ENCODE data around the gene CXCR5. TPM values are rescaled to one million over a fixed set of nuclear protein-coding genes. Genes with fewer than 3 reads are reported as not detected.
A peak's percentile ranks its signal among the peaks of the same experiment; 100 is the strongest.

CXCR5 gene
- total and polyA plus RNA-seq, 4 donors, result 0.06 to 0.92 TPM; not detected in 2

DNA sequence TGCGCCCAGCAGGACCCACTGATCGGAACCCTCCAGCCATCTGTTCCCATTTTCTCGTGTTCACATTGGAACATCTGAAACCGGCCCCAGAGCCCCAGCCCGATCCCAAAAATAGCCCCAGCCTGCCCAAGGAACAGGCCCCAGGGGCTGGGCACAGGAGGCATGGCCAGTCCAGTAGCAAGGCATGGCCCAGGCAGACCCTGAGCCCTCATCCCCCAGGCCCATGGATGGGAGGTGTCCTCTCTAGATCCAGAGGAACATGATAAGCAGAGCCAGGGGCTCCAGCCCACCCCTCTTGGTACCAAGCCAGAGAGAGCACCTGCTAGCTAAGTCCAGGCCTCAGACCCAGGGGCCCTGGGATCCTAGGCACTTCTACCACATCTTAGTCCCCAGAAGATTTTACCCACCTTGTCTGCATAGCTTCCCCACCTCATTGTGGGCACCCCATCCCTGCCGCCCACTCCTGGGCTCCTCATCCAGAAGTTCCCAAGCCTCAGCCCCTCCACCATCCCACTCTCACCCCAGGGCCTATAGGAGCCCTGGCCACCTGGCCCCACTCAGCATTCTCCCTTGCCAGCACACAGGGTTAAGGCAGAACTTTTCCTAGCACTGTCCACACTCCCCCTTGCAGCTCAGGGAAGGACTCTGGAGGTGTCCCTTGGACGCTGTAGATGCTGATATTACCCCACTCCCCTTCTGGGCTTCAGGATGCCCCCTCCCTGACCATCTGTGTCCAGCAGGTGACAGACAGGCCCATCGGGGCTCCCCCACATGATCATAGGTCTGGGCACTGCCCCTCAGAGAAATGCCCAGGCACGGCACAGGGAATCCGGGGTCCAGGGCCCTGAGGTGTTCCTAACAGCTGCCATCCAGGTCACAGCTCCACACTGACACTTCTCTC is 32.5 kb downstream of the CXCR5 start:
- H3K9me3 ChIP-seq (ENCODE audit: control insufficient read depth in 4 of 4, low read length in 3 of 4), result no peaks in the 10 kb centered on the region
- peak overlapping the region in 1 of 2 donors; percentile 23 for H3K9ac ChIP-seq (ENCODE audit: low read depth in 1 of 2, low read length in 2 of 2)
- no peak for DNase-seq (ENCODE audit: low spot score)
- 74% methylated on average over 10 of the region's 10 CpGs for WGBS
- no peak overlapping the region for H3K4me3 ChIP-seq (ENCODE audit: low read depth in 1 of 3, low read length in 3 of 3)
- no peaks in the 10 kb centered on the region for H3K27me3 ChIP-seq (ENCODE audit: control insufficient read depth in 4 of 4, insufficient read depth in 4 of 4, low read length in 3 of 4)
- peaks cover 39 to 96% (median 78%) of the 10 kb centered on the region in 4 donors for H3K4me1 ChIP-seq (ENCODE audit: control insufficient read depth in 4 of 4, insufficient read depth in 4 of 4, low read length in 3 of 4)
- H3K36me3 ChIP-seq (ENCODE audit: control insufficient read depth in 4 of 4, insufficient read depth in 3 of 4, low read depth in 1 of 4, low read length in 3 of 4), result no peaks in the 10 kb centered on the region
- no peak for TF ChIP-seq FOXA1 (IDR thresholded peaks at IDR 0.05)
- TF ChIP-seq, protein P1, sequence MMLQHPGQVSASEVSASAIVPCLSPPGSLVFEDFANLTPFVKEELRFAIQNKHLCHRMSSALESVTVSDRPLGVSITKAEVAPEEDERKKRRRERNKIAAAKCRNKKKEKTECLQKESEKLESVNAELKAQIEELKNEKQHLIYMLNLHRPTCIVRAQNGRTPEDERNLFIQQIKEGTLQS (IDR thresholded peaks at IDR 0.05), result no peak
- no peak for TF ChIP-seq JUND (IDR thresholded peaks at IDR 0.05)
- TF ChIP-seq, protein P2, sequence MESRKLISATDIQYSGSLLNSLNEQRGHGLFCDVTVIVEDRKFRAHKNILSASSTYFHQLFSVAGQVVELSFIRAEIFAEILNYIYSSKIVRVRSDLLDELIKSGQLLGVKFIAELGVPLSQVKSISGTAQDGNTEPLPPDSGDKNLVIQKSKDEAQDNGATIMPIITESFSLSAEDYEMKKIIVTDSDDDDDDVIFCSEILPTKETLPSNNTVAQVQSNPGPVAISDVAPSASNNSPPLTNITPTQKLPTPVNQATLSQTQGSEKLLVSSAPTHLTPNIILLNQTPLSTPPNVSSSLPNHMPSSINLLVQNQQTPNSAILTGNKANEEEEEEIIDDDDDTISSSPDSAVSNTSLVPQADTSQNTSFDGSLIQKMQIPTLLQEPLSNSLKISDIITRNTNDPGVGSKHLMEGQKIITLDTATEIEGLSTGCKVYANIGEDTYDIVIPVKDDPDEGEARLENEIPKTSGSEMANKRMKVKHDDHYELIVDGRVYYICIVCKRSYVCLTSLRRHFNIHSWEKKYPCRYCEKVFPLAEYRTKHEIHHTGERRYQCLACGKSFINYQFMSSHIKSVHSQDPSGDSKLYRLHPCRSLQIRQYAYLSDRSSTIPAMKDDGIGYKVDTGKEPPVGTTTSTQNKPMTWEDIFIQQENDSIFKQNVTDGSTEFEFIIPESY (IDR thresholded peaks at IDR 0.05), result no peak
- no peak for TF ChIP-seq YY1 (IDR thresholded peaks at IDR 0.05)
- TF ChIP-seq NR2F2 (IDR thresholded peaks at IDR 0.05), result no peak
- no peak for TF ChIP-seq HNF4A (conservative IDR thresholded peaks at IDR 0.05)
- no peak for TF ChIP-seq SP1 (IDR thresholded peaks at IDR 0.05)
- no peak for TF ChIP-seq RXRA (IDR thresholded peaks at IDR 0.05)
- no peak for TF ChIP-seq FOXA2 (IDR thresholded peaks at IDR 0.05)
- TF ChIP-seq, protein P3, sequence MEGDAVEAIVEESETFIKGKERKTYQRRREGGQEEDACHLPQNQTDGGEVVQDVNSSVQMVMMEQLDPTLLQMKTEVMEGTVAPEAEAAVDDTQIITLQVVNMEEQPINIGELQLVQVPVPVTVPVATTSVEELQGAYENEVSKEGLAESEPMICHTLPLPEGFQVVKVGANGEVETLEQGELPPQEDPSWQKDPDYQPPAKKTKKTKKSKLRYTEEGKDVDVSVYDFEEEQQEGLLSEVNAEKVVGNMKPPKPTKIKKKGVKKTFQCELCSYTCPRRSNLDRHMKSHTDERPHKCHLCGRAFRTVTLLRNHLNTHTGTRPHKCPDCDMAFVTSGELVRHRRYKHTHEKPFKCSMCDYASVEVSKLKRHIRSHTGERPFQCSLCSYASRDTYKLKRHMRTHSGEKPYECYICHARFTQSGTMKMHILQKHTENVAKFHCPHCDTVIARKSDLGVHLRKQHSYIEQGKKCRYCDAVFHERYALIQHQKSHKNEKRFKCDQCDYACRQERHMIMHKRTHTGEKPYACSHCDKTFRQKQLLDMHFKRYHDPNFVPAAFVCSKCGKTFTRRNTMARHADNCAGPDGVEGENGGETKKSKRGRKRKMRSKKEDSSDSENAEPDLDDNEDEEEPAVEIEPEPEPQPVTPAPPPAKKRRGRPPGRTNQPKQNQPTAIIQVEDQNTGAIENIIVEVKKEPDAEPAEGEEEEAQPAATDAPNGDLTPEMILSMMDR (IDR thresholded peaks at IDR 0.05; ENCODE audit: low read depth, low read length, missing input control), result no peak
- peak overlapping the region; percentile 86 to 94 for H3K27ac ChIP-seq (ENCODE audit: low read depth in 1 of 2, low read length in 2 of 2)

DNA sequence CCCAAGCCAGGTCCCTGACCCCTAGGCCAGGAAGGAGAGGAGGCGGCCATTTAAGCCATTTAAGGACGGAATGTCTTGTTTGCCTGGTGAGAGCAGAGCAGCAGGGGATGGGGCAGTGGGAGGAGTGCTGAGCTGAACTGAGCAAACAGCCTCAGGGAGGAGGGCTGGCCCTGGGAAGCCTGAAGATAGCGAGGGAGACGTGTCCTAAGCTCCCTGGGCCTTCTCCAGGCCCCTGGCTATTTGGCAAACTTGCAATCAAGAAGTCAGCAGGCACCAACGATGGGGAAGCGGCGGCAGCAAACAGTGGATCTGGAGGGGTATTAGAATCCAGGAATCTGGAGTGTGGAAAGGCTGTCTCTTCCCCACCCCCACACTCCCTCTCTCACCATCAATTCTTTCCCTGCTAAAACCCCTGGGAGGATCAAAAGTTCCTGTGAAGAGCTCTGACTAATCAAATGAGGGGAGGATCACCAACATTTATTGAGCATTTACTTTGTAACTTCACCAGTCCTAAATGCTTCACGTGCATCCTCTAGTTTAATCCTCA is 33.2 kb downstream of the CXCR5 start:
- no peak overlapping the region for H3K4me3 ChIP-seq (ENCODE audit: low read depth in 1 of 3, low read length in 3 of 3)
- TF ChIP-seq SP1 (IDR thresholded peaks at IDR 0.05) (peak; percentile 38), YY1 (IDR thresholded peaks at IDR 0.05) (peak; percentile 46), TAF1 (conservative IDR thresholded peaks at IDR 0.05) (no peak), HNF4A (conservative IDR thresholded peaks at IDR 0.05) (no peak), NR2F2 (IDR thresholded peaks at IDR 0.05) (peak; percentile 82), RXRA (IDR thresholded peaks at IDR 0.05) (peak; percentile 67 to 71)
- WGBS, result 44% methylated on average over 8 of the region's 8 CpGs
- H3K36me3 ChIP-seq (ENCODE audit: control insufficient read depth in 4 of 4, insufficient read depth in 3 of 4, low read depth in 1 of 4, low read length in 3 of 4), result no peaks in the 10 kb centered on the region
- H3K9ac ChIP-seq (ENCODE audit: low read depth in 1 of 2, low read length in 2 of 2), result peak overlapping the region in 1 of 2 donors; percentile 23
- H3K9me3 ChIP-seq (ENCODE audit: control insufficient read depth in 4 of 4, low read length in 3 of 4), result no peaks in the 10 kb centered on the region
- H3K27me3 ChIP-seq (ENCODE audit: control insufficient read depth in 4 of 4, insufficient read depth in 4 of 4, low read length in 3 of 4), result no peaks in the 10 kb centered on the region
- peaks cover 36 to 96% (median 77%) of the 10 kb centered on the region in 4 donors for H3K4me1 ChIP-seq (ENCODE audit: control insufficient read depth in 4 of 4, insufficient read depth in 4 of 4, low read length in 3 of 4)
- no peak for DNase-seq (ENCODE audit: low spot score)
- H3K27ac ChIP-seq (ENCODE audit: low read depth in 1 of 2, low read length in 2 of 2), result peak overlapping the region; percentile 86 to 94

All from liver (tissue), 9 donors.